ENCODE data around the gene ALDH3A1.

The ALDH3A1 gene

GRCh38 chr17:19723964-19724363, 24.1 kb downstream of the ALDH3A1 start:
- in situ Hi-C loops (cut with MboI; ENCODE audit: low sequenced_read_pairs) = no loop called here

- in situ Hi-C loops (cut with MboI; ENCODE audit: low sequenced_read_pairs) = no loop called here
Measured at GRCh38 chr17:19720631-19721426, 27.3 kb downstream of the ALDH3A1 start.

DNA sequence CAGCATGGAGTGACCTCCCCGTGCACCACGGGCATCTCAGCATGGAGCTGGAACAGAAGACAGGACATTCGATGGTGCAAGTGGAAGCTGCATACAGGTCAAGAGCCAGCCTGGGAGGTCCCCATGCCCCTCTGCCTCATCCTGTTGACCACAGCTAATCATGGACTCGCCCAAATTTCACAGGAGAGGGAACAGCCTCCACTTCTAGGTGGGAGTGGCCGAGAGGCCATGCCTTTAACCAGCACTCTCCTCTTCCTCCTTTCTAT, 28.0 kb downstream of the ALDH3A1 start:
- in situ Hi-C loops (cut with MboI; ENCODE audit: low sequenced_read_pairs) = no loop called here

DNA sequence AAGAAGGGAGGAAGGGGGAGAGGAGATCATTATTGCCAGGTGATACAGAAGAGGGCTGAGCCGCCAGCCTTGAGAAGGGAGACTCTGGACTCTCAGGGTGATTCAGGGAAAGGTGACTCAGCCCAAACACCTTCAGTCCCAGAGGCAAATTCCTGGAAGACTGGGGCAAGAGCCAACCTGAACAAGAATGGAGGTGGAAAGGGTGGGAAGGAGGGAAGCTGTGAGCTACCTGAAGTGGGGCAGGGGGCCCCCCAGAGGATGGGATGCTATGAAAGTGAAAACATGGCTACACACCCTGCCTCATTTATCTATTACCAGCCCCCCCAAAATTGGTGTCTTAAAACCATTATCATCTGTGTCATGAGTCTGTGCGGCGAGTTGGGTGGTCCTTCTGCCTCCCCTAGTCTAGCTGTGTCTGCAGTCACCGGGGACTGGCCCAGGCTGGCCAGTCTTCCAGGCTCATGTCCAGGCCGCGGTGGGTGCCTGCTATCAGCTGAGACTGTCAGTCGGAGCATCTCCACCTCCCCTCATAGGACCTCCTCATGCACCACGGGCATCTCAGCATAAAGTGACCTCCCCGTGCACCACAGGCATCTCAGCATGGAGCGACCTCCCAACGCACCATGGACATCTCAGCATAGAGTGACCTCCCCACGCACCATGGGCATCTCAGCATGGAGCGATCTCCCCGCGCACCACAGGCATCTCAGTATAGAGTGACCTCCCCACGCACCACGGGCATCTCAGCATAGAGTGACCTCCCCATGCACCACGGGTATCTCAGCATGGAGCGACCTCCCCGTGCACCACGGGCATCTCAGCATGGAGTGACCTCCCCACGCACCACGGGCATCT, 28.5 kb downstream of the ALDH3A1 start:
- in situ Hi-C loops (cut with MboI; ENCODE audit: low sequenced_read_pairs) = no loop called here

- in situ Hi-C loops (cut with MboI; ENCODE audit: low sequenced_read_pairs) = no loop called here
Measured at GRCh38 chr17:19718613-19719354, 29.3 kb downstream of the ALDH3A1 start.

GRCh38 chr17:19718041-19718612, 30.0 kb downstream of the ALDH3A1 start:
- in situ Hi-C loops (cut with MboI; ENCODE audit: low sequenced_read_pairs) = no loop called here

- in situ Hi-C loops (cut with MboI; ENCODE audit: low sequenced_read_pairs) = no loop called here
Measured at GRCh38 chr17:19717411-19717908, 30.6 kb downstream of the ALDH3A1 start.

DNA sequence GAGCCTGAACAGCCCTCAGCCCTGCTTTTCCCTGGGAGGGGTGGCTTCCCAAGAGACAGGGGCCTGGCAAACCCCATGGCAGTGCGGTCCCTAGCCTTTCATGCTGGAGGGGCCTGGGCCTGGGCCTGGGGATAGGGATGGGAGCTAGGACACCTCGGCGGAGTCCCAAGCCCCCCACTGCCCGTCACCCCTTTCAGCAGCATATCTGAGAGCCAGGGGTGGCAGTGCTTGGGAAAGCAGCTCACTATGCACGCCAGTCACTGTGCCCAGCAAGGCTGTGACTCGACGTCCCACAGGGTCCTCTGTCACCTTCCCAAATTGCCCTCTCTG, 31.1 kb downstream of the ALDH3A1 start:
- in situ Hi-C loops (cut with MboI; ENCODE audit: low sequenced_read_pairs) = no loop called here

GRCh38 chr17:19716108-19717030, 31.7 kb downstream of the ALDH3A1 start, which contains the start of gene SLC47A2:
SLC47A2 (minus strand) TSS chr17:19716584; CDS start chr17:19716555, 29 bp downstream.
- in situ Hi-C loops (cut with MboI; ENCODE audit: low sequenced_read_pairs) = no loop called here

DNA sequence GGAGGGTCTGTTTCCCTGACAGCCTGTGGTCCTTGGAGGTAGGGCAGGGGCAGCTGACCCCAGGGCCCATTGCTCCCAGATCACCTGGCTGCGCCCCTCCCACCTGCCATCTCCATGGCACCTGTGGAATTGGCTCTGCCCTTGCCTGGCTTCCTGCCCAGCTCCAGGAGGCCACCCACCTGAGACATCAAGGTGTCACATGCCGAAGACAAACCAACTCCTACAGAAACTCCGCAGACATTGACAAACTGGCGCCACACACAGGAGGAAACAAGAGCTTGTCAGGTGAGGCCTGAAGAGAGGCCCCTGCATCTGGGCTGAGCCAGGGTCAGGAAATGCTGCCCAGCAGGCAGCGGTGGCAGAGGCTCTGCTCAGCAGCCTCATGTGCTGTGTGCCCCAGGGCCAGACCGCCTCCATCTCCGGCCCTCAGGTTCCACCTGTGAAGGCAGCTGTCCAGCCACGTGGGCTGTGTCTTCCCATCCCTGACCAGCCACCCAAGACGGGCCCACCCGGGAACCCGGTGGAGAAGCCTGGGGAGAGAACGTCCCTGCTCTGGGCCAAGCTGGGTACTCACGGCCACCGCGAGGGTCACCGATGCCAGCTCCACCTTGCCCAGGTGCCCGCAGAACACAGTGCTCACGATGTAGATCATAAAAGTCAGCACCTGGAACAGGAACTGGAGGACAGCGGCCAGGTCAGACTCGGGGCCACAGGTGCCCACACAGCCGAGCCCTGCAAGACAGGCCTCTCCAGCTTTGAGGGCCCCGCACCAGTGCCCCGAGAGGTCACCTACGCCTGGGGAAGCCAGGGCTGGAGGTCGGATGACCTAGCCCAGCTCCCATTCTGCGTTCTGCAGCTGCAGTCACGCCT, 33.3 kb downstream of the ALDH3A1 start:
- in situ Hi-C loops (cut with MboI; ENCODE audit: low sequenced_read_pairs) = no loop called here

DNA sequence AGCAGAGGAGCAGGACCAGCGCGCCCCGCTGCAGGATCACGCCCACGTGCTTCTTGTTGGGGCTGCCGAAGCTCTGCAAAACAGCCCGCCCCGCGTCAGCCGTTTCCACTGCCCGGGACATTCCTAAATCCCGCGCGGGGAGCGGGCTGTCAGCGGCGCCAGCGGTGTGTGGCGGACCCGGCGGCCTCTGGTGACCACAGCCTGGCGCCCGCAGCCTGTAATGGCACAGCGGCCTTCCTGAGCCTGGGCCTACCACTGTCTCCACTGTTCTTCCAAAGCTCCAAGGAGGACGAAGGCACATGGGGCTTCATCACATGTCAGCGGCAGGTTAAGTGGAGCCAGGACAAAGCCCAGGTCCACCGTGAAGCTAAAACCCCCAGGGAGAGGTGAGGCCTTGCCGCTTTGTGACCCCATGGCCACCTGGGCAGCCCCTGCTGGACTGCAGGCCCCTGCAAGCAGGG, 34.2 kb downstream of the ALDH3A1 start:
- in situ Hi-C loops (cut with MboI; ENCODE audit: low sequenced_read_pairs) = no loop called here

DNA sequence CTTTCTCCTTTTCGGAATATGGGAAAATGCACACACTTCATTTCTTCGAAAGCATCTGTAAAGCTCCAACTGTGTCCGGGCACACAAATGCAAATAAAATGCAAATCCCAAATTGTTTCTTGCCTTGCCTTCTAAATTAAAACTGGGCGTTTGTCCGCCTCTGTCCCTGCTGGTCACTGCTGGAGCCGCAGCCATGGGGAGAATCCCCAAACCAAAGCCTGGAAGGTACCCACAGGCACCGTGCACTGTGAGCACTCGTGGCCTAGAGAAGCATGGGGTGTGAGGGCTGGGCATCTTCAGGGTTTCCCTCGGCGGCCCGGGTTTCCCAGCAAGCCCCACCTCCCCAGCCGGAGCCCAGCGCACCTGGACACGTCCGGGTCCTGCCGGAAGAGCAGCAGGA, 34.6 kb downstream of the ALDH3A1 start:
- in situ Hi-C loops (cut with MboI; ENCODE audit: low sequenced_read_pairs) = no loop called here

- in situ Hi-C loops (cut with MboI; ENCODE audit: low sequenced_read_pairs) = no loop called here
Measured at GRCh38 chr17:19712436-19713004, 35.6 kb downstream of the ALDH3A1 start.

DNA sequence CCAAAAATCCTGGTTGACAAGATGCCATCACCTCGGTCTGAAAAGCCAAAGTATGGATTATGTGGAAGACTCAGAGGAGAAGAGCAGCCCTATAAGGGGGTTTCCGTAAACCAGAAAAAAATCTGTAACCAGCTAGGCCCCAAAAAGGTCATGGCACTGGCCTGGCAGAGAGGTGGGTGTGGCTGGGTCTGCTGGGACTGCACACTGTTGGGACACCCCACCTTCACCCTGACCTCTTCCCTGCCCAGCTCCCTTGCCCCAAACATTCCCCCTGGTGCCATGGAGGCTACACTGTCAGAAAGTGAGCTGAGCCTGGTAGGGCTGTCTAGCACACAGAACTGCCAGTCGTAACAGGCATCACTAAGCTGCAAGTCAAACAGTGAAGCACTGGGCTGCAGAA, 38.3 kb downstream of the ALDH3A1 start:
- in situ Hi-C loops (cut with MboI; ENCODE audit: low sequenced_read_pairs) = no loop called here

- in situ Hi-C loops (cut with MboI; ENCODE audit: low sequenced_read_pairs) = no loop called here
Measured at GRCh38 chr17:19708431-19709175, 39.5 kb downstream of the ALDH3A1 start.

GRCh38 chr17:19707728-19708221, 40.3 kb downstream of the ALDH3A1 start:
- in situ Hi-C loops (cut with MboI; ENCODE audit: low sequenced_read_pairs) = no loop called here

GRCh38 chr17:19706791-19707727, 41.0 kb downstream of the ALDH3A1 start:
- in situ Hi-C loops (cut with MboI; ENCODE audit: low sequenced_read_pairs) = no loop called here

Measured in HL-60/S4 treated with phorbol 12-myristate 13-acetate at 8.2 ng/mL for 4 days and 3 days (cell line).